Loucy (cell line): ENCODE data around the gene NTN5.

Source experiments
- H2AFZ ChIP-seq: fragments of 200-600 bp; sonication (generic); 2 replicates; pipeline ENCODE4 v1.6.0; 2016; ENCODE audit warnings: antibody characterized with exemption, mild to moderate bottlenecking, low read length, moderate library complexity
- H3F3A ChIP-seq: fragments of 200-600 bp; 2 replicates; pipeline ENCODE4 v1.6.0; 2016; ENCODE audit warnings: antibody characterized with exemption, low read depth, mild to moderate bottlenecking
- H3K27me3 ChIP-seq: fragments of 200-600 bp; sonication (generic); 2 replicates; pipeline ENCODE4 v1.6.1; 2014; ENCODE audit warnings: low read length, mild to moderate bottlenecking; ENCODE audit not compliant: insufficient read depth, poor library complexity, severe bottlenecking
- H3K36me3 ChIP-seq: fragments of 200-600 bp; sonication (generic); 2 replicates; pipeline ENCODE4 v1.6.1; 2016; ENCODE audit warnings: low read length; ENCODE audit not compliant: insufficient read depth
- H3K4me1 ChIP-seq: fragments of 200-600 bp; sonication (generic); 2 replicates; pipeline ENCODE4 v1.5.1; 2014; ENCODE audit warnings: low read length, mild to moderate bottlenecking; ENCODE audit not compliant: insufficient read depth, poor library complexity, severe bottlenecking
- H3K4me2 ChIP-seq: fragments of 200-600 bp; sonication (generic); 2 replicates; pipeline ENCODE4 v1.6.0; 2014; ENCODE audit warnings: antibody characterized with exemption, low read length, low read depth, mild to moderate bottlenecking; ENCODE audit not compliant: poor library complexity, severe bottlenecking
- H3K4me3 ChIP-seq: fragments of 200-600 bp; sonication (generic); 2 replicates; pipeline ENCODE4 v1.5.1; 2014; ENCODE audit warnings: low read length, mild to moderate bottlenecking, mixed read lengths; ENCODE audit not compliant: poor library complexity, severe bottlenecking
- H3K79me2 ChIP-seq: fragments of 200-600 bp; sonication (generic); 2 replicates; pipeline ENCODE4 v1.6.1; 2014; ENCODE audit warnings: low read length; ENCODE audit not compliant: insufficient read depth
- H3K9ac ChIP-seq: fragments of 200-600 bp; sonication (generic); 2 replicates; pipeline ENCODE4 v1.6.0; 2014; ENCODE audit warnings: mild to moderate bottlenecking, low read depth, low read length, moderate library complexity; ENCODE audit not compliant: poor library complexity, severe bottlenecking
- H3K9me2 ChIP-seq: fragments of 200-600 bp; sonication (generic); replicated peaks from 2 replicates; pipeline ENCODE4 v1.6.1; 2016; ENCODE audit warnings: low read depth, low read length, mixed read lengths
- H3K9me3 ChIP-seq: fragments of 200-600 bp; sonication (generic); 2 replicates; pipeline ENCODE4 v1.6.1; 2014; ENCODE audit warnings: mild to moderate bottlenecking, antibody characterized with exemption, low read length, low read depth; ENCODE audit not compliant: insufficient read depth
- H4K20me1 ChIP-seq: fragments of 200-600 bp; sonication (generic); 2 replicates; pipeline ENCODE4 v1.6.0; 2014; ENCODE audit warnings: antibody characterized with exemption, low read length, mild to moderate bottlenecking; ENCODE audit not compliant: insufficient read depth, poor library complexity, severe bottlenecking
- EZH2phosphoT487 ChIP-seq: fragments of 200-600 bp; IDR thresholded peaks from 2 replicates; pipeline ENCODE4 v1.6.1; 2018; ENCODE audit warnings: antibody characterized with exemption, mild to moderate bottlenecking, moderate library complexity, borderline replicate concordance
- TF ChIP-seq, protein P1 (sequence below): fragments of 200-600 bp; sonication (generic); conservative IDR thresholded peaks from 2 replicates; pipeline ENCODE4 v1.5.1; 2014; ENCODE audit warnings: mild to moderate bottlenecking, antibody characterized with exemption, low read length

NTN5 gene

GRCh38 chr19:48627865-48628314, 44.9 kb downstream of the NTN5 start:
- Histone ChIP-seq H3K79me2 (peaks cover 7% of the 10 kb centered on the region; the same call in 1 of the 2 replicates), H3F3A (no peaks in the 10 kb centered on the region), H3K36me3 (peaks cover 12% of the 10 kb centered on the region; the same call in 1 of the 2 replicates), H2AFZ (no peak overlapping the region), H3K4me3 (no peak overlapping the region), H3K4me2 (no peak overlapping the region), H4K20me1 (peaks cover 4% of the 10 kb centered on the region), H3K9me3 (no peaks in the 10 kb centered on the region), H3K4me1 (peaks cover 21% of the 10 kb centered on the region), H3K9me2 (no peaks in the 10 kb centered on the region), H3K9ac (no peak overlapping the region), H3K27me3 (no peaks in the 10 kb centered on the region)
- no peak for TF ChIP-seq EZH2phosphoT487
- TF ChIP-seq, protein P1, sequence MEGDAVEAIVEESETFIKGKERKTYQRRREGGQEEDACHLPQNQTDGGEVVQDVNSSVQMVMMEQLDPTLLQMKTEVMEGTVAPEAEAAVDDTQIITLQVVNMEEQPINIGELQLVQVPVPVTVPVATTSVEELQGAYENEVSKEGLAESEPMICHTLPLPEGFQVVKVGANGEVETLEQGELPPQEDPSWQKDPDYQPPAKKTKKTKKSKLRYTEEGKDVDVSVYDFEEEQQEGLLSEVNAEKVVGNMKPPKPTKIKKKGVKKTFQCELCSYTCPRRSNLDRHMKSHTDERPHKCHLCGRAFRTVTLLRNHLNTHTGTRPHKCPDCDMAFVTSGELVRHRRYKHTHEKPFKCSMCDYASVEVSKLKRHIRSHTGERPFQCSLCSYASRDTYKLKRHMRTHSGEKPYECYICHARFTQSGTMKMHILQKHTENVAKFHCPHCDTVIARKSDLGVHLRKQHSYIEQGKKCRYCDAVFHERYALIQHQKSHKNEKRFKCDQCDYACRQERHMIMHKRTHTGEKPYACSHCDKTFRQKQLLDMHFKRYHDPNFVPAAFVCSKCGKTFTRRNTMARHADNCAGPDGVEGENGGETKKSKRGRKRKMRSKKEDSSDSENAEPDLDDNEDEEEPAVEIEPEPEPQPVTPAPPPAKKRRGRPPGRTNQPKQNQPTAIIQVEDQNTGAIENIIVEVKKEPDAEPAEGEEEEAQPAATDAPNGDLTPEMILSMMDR: no peak

GRCh38 chr19:48627201-48627864, 45.5 kb downstream of the NTN5 start:
- Histone ChIP-seq H3K9ac (no peak overlapping the region), H3K4me1 (peaks cover 16% of the 10 kb centered on the region)
- TF ChIP-seq, protein P1: no peak
- TF ChIP-seq EZH2phosphoT487: no peak

DNA sequence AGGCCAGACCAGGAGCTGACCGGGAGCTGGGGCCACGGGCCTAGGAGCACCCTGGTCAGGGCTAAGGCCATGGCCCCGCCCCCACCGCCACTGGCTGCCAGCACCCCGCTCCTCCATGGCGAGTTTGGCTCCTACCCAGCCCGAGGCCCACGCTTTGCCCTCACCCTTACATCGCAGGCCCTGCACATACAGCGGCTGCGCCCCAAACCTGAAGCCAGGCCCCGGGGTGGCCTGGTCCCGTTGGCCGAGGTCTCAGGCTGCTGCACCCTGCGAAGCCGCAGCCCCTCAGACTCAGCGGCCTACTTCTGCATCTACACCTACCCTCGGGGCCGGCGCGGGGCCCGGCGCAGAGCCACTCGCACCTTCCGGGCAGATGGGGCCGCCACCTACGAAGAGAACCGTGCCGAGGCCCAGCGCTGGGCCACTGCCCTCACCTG, 46.9 kb downstream of the NTN5 start:
- H3K4me3 ChIP-seq: no peak overlapping the region
- H4K20me1 ChIP-seq: peaks cover 4% of the 10 kb centered on the region
- H2AFZ ChIP-seq: no peak overlapping the region
- H3K36me3 ChIP-seq: peaks cover 7% of the 10 kb centered on the region; the same call in 1 of the 2 replicates
- no peaks in the 10 kb centered on the region for H3F3A ChIP-seq
- no peak overlapping the region for H3K9ac ChIP-seq
- TF ChIP-seq, protein P1: no peak
- TF ChIP-seq EZH2phosphoT487: no peak
- no peak overlapping the region for H3K4me2 ChIP-seq
- H3K79me2 ChIP-seq: peaks cover 7% of the 10 kb centered on the region; the same call in 1 of the 2 replicates
- no peaks in the 10 kb centered on the region for H3K27me3 ChIP-seq
- no peaks in the 10 kb centered on the region for H3K9me2 ChIP-seq
- H3K4me1 ChIP-seq: peaks cover 14% of the 10 kb centered on the region
- H3K9me3 ChIP-seq: no peaks in the 10 kb centered on the region

More at GRCh38 chr19:48627201-48627864, 45.5 kb downstream of the NTN5 start:
- H4K20me1 ChIP-seq: peaks cover 4% of the 10 kb centered on the region
- no peaks in the 10 kb centered on the region for H3K27me3 ChIP-seq
- no peak overlapping the region for H2AFZ ChIP-seq
- H3K36me3 ChIP-seq: peaks cover 12% of the 10 kb centered on the region; the same call in 1 of the 2 replicates
- H3K79me2 ChIP-seq: peaks cover 2% of the 10 kb centered on the region; the same call in 1 of the 2 replicates
- no peak overlapping the region for H3K4me3 ChIP-seq
- H3K9me3 ChIP-seq: no peaks in the 10 kb centered on the region
- no peaks in the 10 kb centered on the region for H3K9me2 ChIP-seq
- no peaks in the 10 kb centered on the region for H3F3A ChIP-seq
- H3K4me2 ChIP-seq: no peak overlapping the region
